ENCODE measurements around the gene ABCC1.

The ABCC1 gene

GRCh38 chr16:16032271-16032979 is 83.0 kb downstream of the ABCC1 start:
- no peak overlapping the region for H3K4me3 ChIP-seq (replicated peaks; ENCODE audit: low read depth, low read length)
- no peak for DNase-seq (ENCODE audit: low read depth)
- TF ChIP-seq CTCF (IDR thresholded peaks at IDR 0.05; ENCODE audit: low read length, missing control alignments) = no peak

DNA sequence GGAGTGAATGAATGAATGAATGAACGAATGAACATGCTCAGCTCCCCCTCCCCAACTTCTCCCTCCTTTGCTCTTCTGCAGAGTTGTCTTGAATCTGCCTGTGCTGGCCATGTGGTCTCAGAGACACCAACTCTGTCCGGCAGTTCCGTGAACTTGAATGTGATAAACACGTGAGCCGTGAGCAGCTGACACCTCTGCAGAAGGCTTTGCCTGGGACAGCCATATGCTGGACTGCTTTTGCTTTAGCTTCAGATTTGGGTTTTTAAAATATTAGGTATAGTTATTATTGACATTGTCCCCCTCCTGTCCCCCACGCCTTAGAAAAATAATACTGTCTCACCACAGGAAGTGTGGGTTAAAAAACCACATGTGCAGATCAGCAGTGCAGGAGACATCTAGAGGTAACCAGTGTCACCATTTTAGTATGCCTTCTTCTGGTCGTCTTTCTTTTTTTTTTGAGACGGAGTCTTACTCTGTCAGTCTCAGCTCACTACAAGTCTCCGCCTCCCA is 83.8 kb downstream of the ABCC1 start:
- no peak overlapping the region for H3K4me3 ChIP-seq (replicated peaks; ENCODE audit: low read depth, low read length)
- no peak for DNase-seq (ENCODE audit: low read depth)
- no peak for TF ChIP-seq CTCF (IDR thresholded peaks at IDR 0.05; ENCODE audit: low read length, missing control alignments)

DNA sequence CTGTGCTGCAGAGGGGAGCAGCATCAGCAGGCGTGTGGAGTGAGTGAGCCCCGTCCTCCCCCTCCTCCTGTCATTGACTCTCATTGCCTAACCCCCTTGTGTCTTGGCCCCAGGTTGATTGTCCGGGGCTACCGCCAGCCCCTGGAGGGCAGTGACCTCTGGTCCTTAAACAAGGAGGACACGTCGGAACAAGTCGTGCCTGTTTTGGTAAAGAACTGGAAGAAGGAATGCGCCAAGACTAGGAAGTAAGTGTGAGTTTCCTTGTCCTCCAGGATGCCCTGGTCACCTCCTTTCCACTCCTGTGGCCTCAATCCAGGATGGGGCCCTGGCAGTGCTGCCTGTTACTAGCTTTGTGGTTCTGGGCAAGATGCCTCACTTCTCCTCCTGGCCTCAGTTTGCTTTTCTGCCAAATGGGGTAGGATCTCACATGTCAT is 87.0 kb downstream of the ABCC1 start:
- H3K4me3 ChIP-seq (replicated peaks; ENCODE audit: low read depth, low read length) = no peak overlapping the region
- no peak for DNase-seq (ENCODE audit: low read depth)
- TF ChIP-seq CTCF (IDR thresholded peaks at IDR 0.05; ENCODE audit: low read length, missing control alignments) = no peak

- no peak for DNase-seq (ENCODE audit: low read depth)
- no peak for TF ChIP-seq CTCF (IDR thresholded peaks at IDR 0.05; ENCODE audit: low read length, missing control alignments)
- H3K4me3 ChIP-seq (replicated peaks; ENCODE audit: low read depth, low read length) = no peak overlapping the region
Observed at GRCh38 chr16:16037521-16037920, 88.1 kb downstream of the ABCC1 start.

DNA sequence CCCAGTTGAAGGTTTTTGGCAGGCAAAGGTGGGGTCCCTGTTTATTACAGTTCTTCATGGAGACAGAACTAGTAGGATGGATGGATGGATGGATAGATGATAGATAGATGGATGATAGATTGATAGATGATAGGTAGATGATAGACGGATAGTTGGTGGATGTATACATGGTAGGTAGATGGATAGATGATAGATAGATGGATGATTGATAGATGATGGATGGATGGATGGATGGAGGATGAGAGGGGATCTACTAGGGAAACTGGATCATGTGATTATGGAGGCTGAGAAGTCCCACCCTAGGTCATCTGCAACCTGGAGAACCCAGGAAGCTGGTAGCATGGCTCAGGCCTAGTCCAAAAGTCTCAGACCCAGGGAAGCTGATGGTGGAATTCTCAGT is 88.6 kb downstream of the ABCC1 start:
- H3K4me3 ChIP-seq (replicated peaks; ENCODE audit: low read depth, low read length) = no peak overlapping the region
- DNase-seq (ENCODE audit: low read depth) = no peak
- no peak for TF ChIP-seq CTCF (IDR thresholded peaks at IDR 0.05; ENCODE audit: low read length, missing control alignments)

DNA sequence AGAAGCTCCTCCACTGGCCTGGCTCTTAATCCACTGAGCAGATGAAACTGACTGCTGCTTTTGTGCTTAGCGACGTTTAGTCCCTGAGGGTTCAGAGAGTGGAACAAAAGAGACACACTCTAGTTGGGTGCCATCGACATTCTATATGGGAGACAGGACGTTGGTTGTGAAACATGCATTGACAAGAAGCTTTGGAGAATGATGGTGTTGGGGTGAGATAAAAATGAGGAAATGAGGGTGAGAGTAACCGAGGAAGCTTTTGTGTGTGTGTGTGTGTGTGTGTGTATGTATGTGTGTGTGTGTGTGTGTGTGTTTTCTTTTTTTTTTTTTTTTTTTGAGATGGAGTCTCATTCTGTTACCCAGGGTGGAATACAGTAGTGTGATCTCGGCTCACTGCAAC is 89.5 kb downstream of the ABCC1 start:
- DNase-seq (ENCODE audit: low read depth) = no peak
- H3K4me3 ChIP-seq (replicated peaks; ENCODE audit: low read depth, low read length) = no peak overlapping the region
- TF ChIP-seq CTCF (IDR thresholded peaks at IDR 0.05; ENCODE audit: low read length, missing control alignments) = no peak
